GM12878 (cell line): ENCODE data around the gene PGF. TPM values are rescaled to one million over a fixed set of nuclear protein-coding genes. Genes with fewer than 3 reads are reported as not detected.

Source experiments
- ATAC-seq: fragments of 200-7000 bp; cut with Tn5 transposase; 3 replicates; pipeline ENCODE4 v1.9.1; 2020; ENCODE audit warnings: mild to moderate bottlenecking, moderate library complexity
- BruUV-seq: library from RNA; stranded (reverse); fragments of 400-500 nt; replicated peaks from 2 replicates; lab custom pipeline; 2021; lab: Mats Ljungman, UMichigan
- CTCF ChIA-PET: fragments of 300-600 bp; sonication (Branson Sonifier 250); formaldehyde crosslinking; extraction: SDS; loops from one replicate; lab custom pipeline; 2021; ENCODE audit warnings: inconsistent platforms; lab: Yijun Ruan, JAX
- POLR2A ChIA-PET: fragments of 350-600 bp; formaldehyde crosslinking; extraction: SDS; loops from one replicate; lab custom pipeline; 2021; ENCODE audit warnings: inconsistent platforms; lab: Charles Lee
- RAD21 ChIA-PET: fragments of 300-600 bp; sonication (Branson Sonifier 250); formaldehyde crosslinking; loops from one replicate; lab custom pipeline; 2023; ENCODE audit warnings: antibody characterized with exemption; ENCODE audit not compliant: unreplicated experiment; lab: Charles Lee
- SMC1A ChIA-PET: fragments of 300-600 bp; sonication (Branson Sonifier 250); formaldehyde crosslinking; loops from one replicate; lab custom pipeline; 2023; ENCODE audit not compliant: unreplicated experiment, uncharacterized antibody; lab: Charles Lee
- DNase-seq: peaks from one replicate; pipeline ENCODE4 v3.0.0-alpha.2; 2011; ENCODE audit warnings: low read depth, low spot score
- FAIRE-seq: peaks from 3 replicates; lab custom pipeline; 2011; peaks lifted over from hg19 to GRCh38; lab: Jason Lieb, UNC
- H2AFZ ChIP-seq: 2 replicates; pipeline ENCODE4 v1.6.0; 2011; ENCODE audit warnings: low read depth, low read length, control low read depth; ENCODE audit not compliant: control insufficient read depth
- H3K27ac ChIP-seq: 2 replicates; pipeline ENCODE4 v1.5.1; 2011; ENCODE audit warnings: control low read depth; ENCODE audit not compliant: control insufficient read depth, insufficient read depth
- H3K27me3 ChIP-seq, 2 experiments: replicated peaks in 1 of 2; 2 replicates each; pipeline versions ENCODE4 v1.6.0 to v1.6.1; 2011; ENCODE audit warnings: low read length in 1 of 2; ENCODE audit not compliant: control insufficient read depth in 2 of 2, insufficient read depth in 2 of 2
- H3K36me3 ChIP-seq, 2 experiments: 2 replicates each; pipeline ENCODE4 v1.5.1; 2011; ENCODE audit warnings: low read length in 1 of 2; ENCODE audit not compliant: control insufficient read depth in 2 of 2, insufficient read depth in 2 of 2
- H3K4me1 ChIP-seq: 2 replicates; pipeline ENCODE4 v1.6.1; 2011; ENCODE audit warnings: mild to moderate bottlenecking, low read length, moderate library complexity, mixed read lengths; ENCODE audit not compliant: control insufficient read depth, insufficient read depth
- H3K4me2 ChIP-seq: 2 replicates; pipeline ENCODE4 v1.6.0; 2011; ENCODE audit warnings: control low read depth; ENCODE audit not compliant: control insufficient read depth, insufficient read depth
- H3K4me3 ChIP-seq: fragments of 200-600 bp; sonication (generic); 2 replicates; pipeline ENCODE4 v1.5.1; 2016
- H3K79me2 ChIP-seq: 2 replicates; pipeline ENCODE4 v1.6.0; 2011; ENCODE audit warnings: low read length; ENCODE audit not compliant: control insufficient read depth, insufficient read depth
- H3K9ac ChIP-seq: 2 replicates; pipeline ENCODE4 v1.8.0; 2011; ENCODE audit warnings: low read length, control low read depth, mixed read lengths; ENCODE audit not compliant: control insufficient read depth, insufficient read depth
- H3K9me3 ChIP-seq: replicated peaks from 3 replicates; pipeline ENCODE4 v1.5.1; 2011; ENCODE audit warnings: mild to moderate bottlenecking, low read length; ENCODE audit not compliant: control insufficient read depth, insufficient read depth
- H4K20me1 ChIP-seq: 2 replicates; pipeline ENCODE4 v1.6.0; 2011; ENCODE audit not compliant: control insufficient read depth, insufficient read depth
- BHLHE40 ChIP-seq, 2 experiments: fragments of 450-650 bp in 1 of 2; IDR thresholded peaks; 2 replicates each; pipeline ENCODE4 v1.6.1; 2011 to 2017; ENCODE audit warnings: low read depth in 2 of 2, borderline replicate concordance in 1 of 2, improper control_type of control experiment in 1 of 2, low read length in 1 of 2, mild to moderate bottlenecking in 1 of 2
- CBX5 ChIP-seq: sonication (generic); IDR thresholded peaks from 2 replicates; pipeline ENCODE4 v1.6.1; 2016; ENCODE audit warnings: low read depth, moderate library complexity, mild to moderate bottlenecking, inconsistent platforms
- CHD2 ChIP-seq: IDR thresholded peaks from 2 replicates; pipeline ENCODE4 v1.6.1; 2011; ENCODE audit warnings: low read depth, low read length, improper control_type of control experiment, borderline replicate concordance
- ESRRA ChIP-seq: IDR thresholded peaks from 2 replicates; pipeline ENCODE4 v1.6.1; 2012; ENCODE audit warnings: mild to moderate bottlenecking, low read length, improper control_type of control experiment
- PAX5 ChIP-seq: IDR thresholded peaks from 2 replicates; pipeline ENCODE4 v1.6.1; 2011; ENCODE audit warnings: low read depth, low read length, borderline replicate concordance
- WGBS: methylation state at CpG from one replicate; pipeline ENCODE4 v1.1.6; 2016; ENCODE audit warnings: low lambda C conversion rate; ENCODE audit not compliant: insufficient replicate concordance, insufficient coverage; ENCODE audit errors: missing lambda C conversion rate; 5-methylcytosine and 5-hydroxymethylcytosine counted together
- in situ Hi-C: fragments of 300-500 bp; cut with MboI; formaldehyde crosslinking; loops from 9 replicates; pipeline ENCODE4 v1.14.3; 2018; ENCODE audit warnings: mixed read lengths
- intact Hi-C: fragments of 100-400 bp; cut with micrococcal nuclease; formaldehyde crosslinking; loops from one replicate; pipeline ENCODE4 v1.14.2; 2022; ENCODE audit not compliant: unreplicated experiment
- polyA plus RNA-seq, 11 experiments: library from polyadenylated mRNA; depleted of rRNA in 4 of 11; unstranded in 6 of 11; stranded (reverse) in 5 of 11; fragments of >200 nt; fragmentation: Nextera tagmentation in 4 of 11; fragmentation: Illumina TruSeq in 1 of 11; extraction: Ambion mirVana in 4 of 11; extraction: Trizol in 1 of 11; gene quantifications; 1 replicate in 1 of 11; 2 replicates in 10 of 11; pipeline versions ENCODE4 v1.2.1 to v1.2.3, GENCODE V29; 2011 to 2016; ENCODE audit warnings: inconsistent platforms in 2 of 11, missing spikeins in 2 of 11, low read depth in 1 of 11
- total RNA-seq, 4 experiments: library from RNA; depleted of rRNA in 3 of 4; stranded (reverse); fragments of >200 nt in 3 of 4; fragmentation: Illumina TruSeq in 1 of 4; extraction: Trizol in 1 of 4; gene quantifications; 2 replicates each; pipeline versions ENCODE4 v1.2.1 to v1.2.3, GENCODE V29; 2013 to 2021
- TF ChIP-seq, protein P1 (sequence below): IDR thresholded peaks from 2 replicates; pipeline ENCODE4 v1.6.1; 2012; ENCODE audit warnings: improper control_type of control experiment, low read depth, low read length; ENCODE audit not compliant: insufficient replicate concordance

Gene PGF
- total and polyA plus RNA-seq, 10 of the 15 experiments (the other 5 are each of a cell fraction or from before 2014, with no cell fraction given), result 0.11 to 5.5 (median 0.63) TPM

DNA sequence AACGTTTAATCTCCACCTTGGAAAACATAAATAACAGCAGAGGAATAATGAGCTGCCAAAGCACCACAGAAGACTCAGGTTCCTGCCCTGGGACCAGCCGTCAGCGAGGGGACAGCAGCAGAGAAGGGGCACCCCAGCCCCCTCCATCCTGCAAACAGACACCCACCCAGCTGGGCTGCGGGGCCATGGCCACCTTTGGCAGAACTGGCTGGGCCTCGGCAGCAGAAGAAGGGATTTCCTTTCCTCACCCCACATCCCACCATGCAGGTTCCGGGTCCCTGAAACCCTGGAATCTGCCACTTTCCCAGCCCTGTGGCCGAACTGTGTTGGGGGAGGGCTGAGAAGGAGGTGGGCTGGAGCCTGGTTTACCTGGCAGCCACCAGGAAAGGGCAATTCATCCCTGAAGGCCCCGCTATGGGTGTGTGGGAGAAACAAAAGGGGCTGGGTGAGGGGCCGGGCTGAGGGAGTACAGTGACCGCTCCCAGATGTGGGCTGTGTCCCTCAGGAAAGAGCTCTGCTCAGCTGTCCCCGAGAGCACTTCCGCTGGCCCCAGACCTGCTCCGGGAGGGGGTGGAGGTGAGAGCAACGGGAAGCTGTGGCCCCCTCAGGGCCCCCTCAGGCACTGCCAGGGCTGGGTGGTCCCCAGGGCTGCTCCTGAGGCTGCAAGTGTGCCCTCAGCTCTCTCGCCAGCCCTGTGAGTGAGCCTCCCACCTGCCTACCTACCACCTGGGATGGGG is 3.8 kb downstream of the PGF start:
- no peak overlapping the region for H3K27ac ChIP-seq
- TF ChIP-seq ESRRA, result no peak
- TF ChIP-seq, protein P1, sequence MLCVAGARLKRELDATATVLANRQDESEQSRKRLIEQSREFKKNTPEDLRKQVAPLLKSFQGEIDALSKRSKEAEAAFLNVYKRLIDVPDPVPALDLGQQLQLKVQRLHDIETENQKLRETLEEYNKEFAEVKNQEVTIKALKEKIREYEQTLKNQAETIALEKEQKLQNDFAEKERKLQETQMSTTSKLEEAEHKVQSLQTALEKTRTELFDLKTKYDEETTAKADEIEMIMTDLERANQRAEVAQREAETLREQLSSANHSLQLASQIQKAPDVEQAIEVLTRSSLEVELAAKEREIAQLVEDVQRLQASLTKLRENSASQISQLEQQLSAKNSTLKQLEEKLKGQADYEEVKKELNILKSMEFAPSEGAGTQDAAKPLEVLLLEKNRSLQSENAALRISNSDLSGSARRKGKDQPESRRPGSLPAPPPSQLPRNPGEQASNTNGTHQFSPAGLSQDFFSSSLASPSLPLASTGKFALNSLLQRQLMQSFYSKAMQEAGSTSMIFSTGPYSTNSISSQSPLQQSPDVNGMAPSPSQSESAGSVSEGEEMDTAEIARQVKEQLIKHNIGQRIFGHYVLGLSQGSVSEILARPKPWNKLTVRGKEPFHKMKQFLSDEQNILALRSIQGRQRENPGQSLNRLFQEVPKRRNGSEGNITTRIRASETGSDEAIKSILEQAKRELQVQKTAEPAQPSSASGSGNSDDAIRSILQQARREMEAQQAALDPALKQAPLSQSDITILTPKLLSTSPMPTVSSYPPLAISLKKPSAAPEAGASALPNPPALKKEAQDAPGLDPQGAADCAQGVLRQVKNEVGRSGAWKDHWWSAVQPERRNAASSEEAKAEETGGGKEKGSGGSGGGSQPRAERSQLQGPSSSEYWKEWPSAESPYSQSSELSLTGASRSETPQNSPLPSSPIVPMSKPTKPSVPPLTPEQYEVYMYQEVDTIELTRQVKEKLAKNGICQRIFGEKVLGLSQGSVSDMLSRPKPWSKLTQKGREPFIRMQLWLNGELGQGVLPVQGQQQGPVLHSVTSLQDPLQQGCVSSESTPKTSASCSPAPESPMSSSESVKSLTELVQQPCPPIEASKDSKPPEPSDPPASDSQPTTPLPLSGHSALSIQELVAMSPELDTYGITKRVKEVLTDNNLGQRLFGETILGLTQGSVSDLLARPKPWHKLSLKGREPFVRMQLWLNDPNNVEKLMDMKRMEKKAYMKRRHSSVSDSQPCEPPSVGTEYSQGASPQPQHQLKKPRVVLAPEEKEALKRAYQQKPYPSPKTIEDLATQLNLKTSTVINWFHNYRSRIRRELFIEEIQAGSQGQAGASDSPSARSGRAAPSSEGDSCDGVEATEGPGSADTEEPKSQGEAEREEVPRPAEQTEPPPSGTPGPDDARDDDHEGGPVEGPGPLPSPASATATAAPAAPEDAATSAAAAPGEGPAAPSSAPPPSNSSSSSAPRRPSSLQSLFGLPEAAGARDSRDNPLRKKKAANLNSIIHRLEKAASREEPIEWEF, result no peak
- TF ChIP-seq PAX5, result no peak
- no peak for TF ChIP-seq CBX5
- no peak for TF ChIP-seq BHLHE40 (IDR thresholded peaks at IDR 0.05; ENCODE audit: borderline replicate concordance in 1 of 2, low read depth in 2 of 2, low read length in 1 of 2)
- no peak for TF ChIP-seq CHD2
- TF ChIP-seq, all 136 proteins: peak for 0
- ChIA-PET CTCF (interaction anchor here (1.0 to 3.4 kb wide), 5 partner anchors 18 to 137 kb away, joined by 3 to 18 read pairs (median 3); no protein-coding TSS in a partner anchor), RAD21 (interaction anchor here (1.0 to 1.8 kb wide), 4 partner anchors 9 to 137 kb away, joined by 3 to 6 read pairs (median 4); no protein-coding TSS in a partner anchor), POLR2A (interaction anchor here (0.9 kb wide), 1 partner anchor 110 kb away, joined by 4 read pairs; no protein-coding TSS in a partner anchor), SMC1A (interaction anchor here (1.1 to 1.3 kb wide), 2 partner anchors 11 to 137 kb away, joined by 4 read pairs; no protein-coding TSS in a partner anchor)
- Histone ChIP-seq H3K9me3 (no peaks in the 10 kb centered on the region), H3K9ac (no peak overlapping the region), H4K20me1 (no peaks in the 10 kb centered on the region), H2AFZ (no peak overlapping the region), H3K4me1 (peaks cover 3% of the 10 kb centered on the region), H3K27me3 (no peaks in the 10 kb centered on the region; a peak in 2 of 4 replicates), H3K4me3 (no peak overlapping the region), H3K79me2 (no peaks in the 10 kb centered on the region), H3K4me2 (no peak overlapping the region), H3K36me3 (no peaks in the 10 kb centered on the region)
- WGBS, result 46% methylated on average over 14 of the region's 15 CpGs
- no peak for ATAC-seq
- BruUV-seq, result no TSS peak
- in situ Hi-C loops (no loop called here), intact Hi-C loops (no loop called here)
- DNase-seq, result no peak
- no peak for FAIRE-seq
